K562 treated with DMSO at 1 percent for 24 hours (cell line): ENCODE measurements around the gene GNE. TPM values are rescaled to one million over a fixed set of nuclear protein-coding genes. Genes with fewer than 3 reads are reported as not detected.

ENCODE experiments used
- total RNA-seq: library from RNA; unstranded; fragments of 300-600 nt; gene quantifications from 2 replicates; pipeline ENCODE4 v1.2.3, GENCODE V29; 2022; ENCODE audit warnings: low read depth; ENCODE audit not compliant: insufficient read depth

Gene GNE
- 10.7 and 11.8 TPM in 2 replicates for total RNA-seq

GRCh38 chr9:36258208-36258995 lies at the start of gene GNE:
Gene GNE (minus strand): TSS chr9:36258448. CDS start chr9:36249355, 9,093 bp downstream.

GRCh38 chr9:36190388-36191289 lies 67.6 kb downstream of the GNE start, which contains the start of gene CLTA:
Gene CLTA (plus strand): TSS chr9:36190921. CDS start chr9:36191057, 136 bp downstream.

GRCh38 chr9:36169166-36169565 lies 89.1 kb downstream of the GNE start, which contains the start of gene CCIN:
Gene CCIN (plus strand): TSS chr9:36169388. CDS start chr9:36169503, 115 bp downstream.

Other genes starting within 250 kb of the GNE start
- gene RECK, start 221.5 kb downstream of the GNE start, total RNA-seq, result 0.28 and 0.42 TPM in 2 replicates
- 5.1 and 7.3 TPM in 2 replicates for gene GLIPR2, start 121.7 kb downstream of the GNE start, total RNA-seq
- gene CCIN, start 89.1 kb downstream of the GNE start, total RNA-seq, result not detected in 2 replicates
- 298 and 301 TPM in 2 replicates for gene CLTA, start 67.5 kb downstream of the GNE start, total RNA-seq
- gene RNF38, start 141.8 kb upstream of the GNE start, total RNA-seq, result 5.7 and 5.9 TPM in 2 replicates